Retinal pigment epithelial cell (primary cell): Measurements from ENCODE around the gene GNAL.

Experiments
- DNase-seq: peaks from one replicate; pipeline ENCODE4 v3.0.0-alpha.2; 2010; ENCODE audit warnings: low read depth
- H3K4me3 ChIP-seq: 2 replicates; pipeline ENCODE4 v1.5.1; 2011; ENCODE audit warnings: mild to moderate bottlenecking, low read length, control low read depth, moderate library complexity
- TF ChIP-seq, protein P1 (sequence below): conservative IDR thresholded peaks from 2 replicates; pipeline ENCODE4 v1.5.1; 2011; ENCODE audit warnings: low read depth, low read length, control low read depth, inconsistent platforms

GNAL gene

DNA sequence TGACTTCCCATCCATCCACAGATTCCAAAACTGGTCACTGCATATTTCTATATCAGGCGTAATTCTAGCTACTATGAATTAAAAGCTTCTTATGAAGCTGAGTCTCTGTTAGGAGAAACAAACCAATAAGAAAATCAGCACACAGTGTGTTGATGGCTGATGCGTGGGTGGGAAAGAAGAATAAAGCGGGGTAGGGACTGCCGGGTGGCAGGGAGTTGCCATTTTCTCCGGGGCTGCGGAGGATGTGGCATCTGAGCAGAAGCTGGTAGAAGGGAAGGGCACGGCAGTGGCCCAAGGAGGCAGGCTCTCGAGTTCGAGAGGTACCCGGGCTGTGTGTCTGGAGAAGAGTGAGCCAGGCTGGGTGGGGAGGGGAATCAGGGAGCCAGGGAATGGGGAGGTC is 113.5 kb downstream of the GNAL start:
- H3K4me3 ChIP-seq: no peak overlapping the region
- TF ChIP-seq, protein P1, sequence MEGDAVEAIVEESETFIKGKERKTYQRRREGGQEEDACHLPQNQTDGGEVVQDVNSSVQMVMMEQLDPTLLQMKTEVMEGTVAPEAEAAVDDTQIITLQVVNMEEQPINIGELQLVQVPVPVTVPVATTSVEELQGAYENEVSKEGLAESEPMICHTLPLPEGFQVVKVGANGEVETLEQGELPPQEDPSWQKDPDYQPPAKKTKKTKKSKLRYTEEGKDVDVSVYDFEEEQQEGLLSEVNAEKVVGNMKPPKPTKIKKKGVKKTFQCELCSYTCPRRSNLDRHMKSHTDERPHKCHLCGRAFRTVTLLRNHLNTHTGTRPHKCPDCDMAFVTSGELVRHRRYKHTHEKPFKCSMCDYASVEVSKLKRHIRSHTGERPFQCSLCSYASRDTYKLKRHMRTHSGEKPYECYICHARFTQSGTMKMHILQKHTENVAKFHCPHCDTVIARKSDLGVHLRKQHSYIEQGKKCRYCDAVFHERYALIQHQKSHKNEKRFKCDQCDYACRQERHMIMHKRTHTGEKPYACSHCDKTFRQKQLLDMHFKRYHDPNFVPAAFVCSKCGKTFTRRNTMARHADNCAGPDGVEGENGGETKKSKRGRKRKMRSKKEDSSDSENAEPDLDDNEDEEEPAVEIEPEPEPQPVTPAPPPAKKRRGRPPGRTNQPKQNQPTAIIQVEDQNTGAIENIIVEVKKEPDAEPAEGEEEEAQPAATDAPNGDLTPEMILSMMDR: no peak
- DNase-seq: no peak

DNA sequence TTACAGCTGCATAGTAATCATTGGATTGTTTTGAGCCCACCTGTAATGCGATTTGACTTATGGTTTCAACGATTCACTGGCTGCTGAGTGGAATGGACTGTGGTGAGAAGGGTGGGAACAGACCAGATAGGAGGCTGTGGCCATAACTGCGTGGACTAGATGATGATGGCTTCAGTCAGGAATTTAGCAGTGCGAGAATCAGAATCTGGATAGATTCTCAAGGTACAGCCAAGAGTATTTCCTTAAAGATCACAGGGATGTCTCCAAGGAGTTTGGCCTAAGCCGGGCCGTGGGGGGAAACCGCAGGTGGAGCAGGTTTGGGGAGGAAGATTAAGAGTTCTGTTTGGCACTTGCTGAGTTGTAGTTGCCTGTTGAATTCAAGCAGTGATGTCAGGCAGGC is 118.2 kb downstream of the GNAL start:
- H3K4me3 ChIP-seq: no peak overlapping the region
- TF ChIP-seq, protein P1: no peak
- no peak for DNase-seq

DNA sequence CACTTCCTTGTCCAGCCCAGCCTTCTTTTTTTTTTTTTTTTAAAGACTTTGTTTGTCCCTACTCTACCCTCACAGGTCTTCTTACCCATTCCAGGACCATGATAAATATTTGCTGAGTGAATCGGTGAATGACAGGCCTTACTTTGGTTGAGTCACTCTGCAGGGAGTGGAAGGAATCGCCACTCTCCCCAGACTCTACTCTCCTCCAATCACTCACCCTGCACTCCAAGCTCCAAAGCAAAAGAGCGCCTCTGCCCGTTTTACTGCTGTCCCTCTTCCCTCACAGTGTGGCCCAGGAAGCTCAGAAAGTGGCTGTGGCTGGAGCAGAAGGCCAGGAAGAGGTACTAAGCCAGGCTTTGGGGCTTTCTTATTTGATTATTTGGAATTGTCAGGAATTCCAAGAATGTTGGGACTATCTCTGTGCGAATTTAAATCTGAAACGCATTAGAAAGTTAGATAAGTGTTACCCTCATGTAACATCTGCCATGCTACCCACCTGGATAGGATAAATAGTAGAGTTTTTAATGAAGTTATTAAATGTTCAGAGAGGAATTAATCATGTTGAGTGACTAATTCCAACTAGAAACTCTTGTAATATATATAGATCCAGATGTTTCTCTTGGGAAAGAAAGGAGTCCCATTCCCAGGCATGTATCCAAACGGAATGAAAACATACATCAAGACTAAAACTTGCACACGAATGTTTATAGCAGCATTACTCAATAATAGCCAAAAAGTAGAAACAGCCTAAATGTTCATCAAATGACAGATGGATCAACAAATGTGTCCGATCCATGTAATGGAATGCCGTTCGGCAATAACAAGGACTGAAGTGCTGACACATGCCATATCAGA is 119.2 kb downstream of the GNAL start:
- DNase-seq: no peak
- H3K4me3 ChIP-seq: no peak overlapping the region
- TF ChIP-seq, protein P1: no peak

DNA sequence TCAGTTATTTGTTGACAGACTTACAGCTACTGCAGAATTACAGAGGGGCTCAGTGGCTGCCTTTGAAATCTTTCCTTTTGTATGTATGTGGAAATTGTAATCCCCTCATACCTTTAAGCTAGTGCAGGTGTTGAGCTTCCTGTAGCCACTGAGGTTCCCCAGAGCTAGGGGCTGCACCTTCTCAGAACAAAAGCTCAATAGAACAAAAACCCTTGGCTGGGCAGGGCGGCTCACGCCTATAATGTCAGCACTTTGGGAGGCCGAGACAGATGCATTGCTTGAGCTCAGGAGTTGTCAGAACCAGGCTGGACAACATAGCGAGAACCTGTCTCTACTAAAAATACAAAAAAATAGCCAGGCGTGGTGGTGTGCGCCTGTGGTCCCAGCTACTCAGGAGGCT is 120.8 kb downstream of the GNAL start:
- DNase-seq: no peak
- no peak overlapping the region for H3K4me3 ChIP-seq
- TF ChIP-seq, protein P1: no peak

DNA sequence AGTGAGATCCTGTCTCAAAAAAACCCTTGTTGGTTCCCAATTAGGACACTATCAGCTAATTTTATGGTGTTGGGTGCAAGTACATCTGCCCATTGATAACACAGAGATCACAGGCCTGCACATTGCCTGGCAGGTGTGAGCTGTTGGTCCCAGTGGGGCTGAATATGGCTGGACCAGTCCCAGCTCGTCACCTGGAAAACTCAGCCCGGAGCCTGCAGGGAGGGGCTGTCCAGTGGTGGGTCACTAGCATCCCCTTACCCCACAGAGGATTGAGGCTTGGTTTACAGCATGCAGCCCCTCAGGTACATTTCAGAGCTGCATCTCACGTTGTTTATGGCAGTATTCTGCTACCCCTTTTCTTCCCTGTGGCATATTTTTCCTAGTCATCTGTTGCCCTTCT is 121.3 kb downstream of the GNAL start:
- H3K4me3 ChIP-seq: no peak overlapping the region
- TF ChIP-seq, protein P1: no peak
- DNase-seq: no peak

DNA sequence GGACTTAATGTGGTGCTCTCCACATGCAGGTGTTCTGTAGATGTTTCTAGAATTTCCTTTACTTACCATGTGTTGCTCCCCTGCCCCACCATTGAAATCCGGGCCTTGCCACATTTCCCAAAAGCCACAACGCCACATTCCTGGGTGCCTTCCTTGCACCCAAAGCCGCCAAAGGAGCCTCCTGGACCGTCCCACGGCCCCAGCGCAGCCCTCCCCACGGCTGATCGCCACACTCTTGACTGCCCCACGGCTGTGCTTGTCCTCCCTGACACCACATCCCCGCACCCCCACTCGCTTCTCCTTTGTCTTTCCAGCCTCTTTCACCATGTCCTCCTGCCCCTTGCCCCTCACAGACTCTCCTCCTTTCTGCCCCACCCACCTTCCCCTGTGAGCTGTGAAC is 121.9 kb downstream of the GNAL start:
- TF ChIP-seq, protein P1: no peak
- no peak overlapping the region for H3K4me3 ChIP-seq
- no peak for DNase-seq

DNA sequence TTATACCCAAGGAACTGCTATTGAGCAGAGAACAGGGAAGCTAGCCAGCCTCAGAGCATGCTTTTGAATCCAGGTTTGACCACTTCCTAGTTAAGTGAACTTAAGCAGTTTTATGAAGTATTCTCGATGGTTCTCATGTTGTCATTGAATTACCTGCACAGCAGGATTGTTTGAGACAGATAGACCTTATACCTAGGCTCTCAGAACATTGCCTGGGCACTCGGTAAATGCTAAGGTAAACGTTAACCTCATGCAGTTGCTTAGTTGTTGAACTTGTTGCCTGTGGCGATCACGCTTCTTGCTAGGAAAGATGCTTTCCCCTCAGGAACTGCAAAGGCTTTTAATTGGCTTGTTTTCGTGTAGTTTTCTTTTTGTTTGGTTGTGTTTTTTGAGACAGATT is 128.2 kb downstream of the GNAL start:
- TF ChIP-seq, protein P1: no peak
- DNase-seq: no peak
- H3K4me3 ChIP-seq: no peak overlapping the region
